ENCODE data around the gene KCNK1.

Gene KCNK1

GRCh38 chr1:233613252-233614172 lies at the start of gene KCNK1:
Gene KCNK1 (plus strand): TSS chr1:233614106. CDS start chr1:233614172, 66 bp downstream.
- no peak for DNase-seq (ENCODE audit: low spot score)

GRCh38 chr1:233565313-233565712 lies 48.6 kb upstream of the KCNK1 start:
- DNase-seq (ENCODE audit: low spot score), result no peak

DNA sequence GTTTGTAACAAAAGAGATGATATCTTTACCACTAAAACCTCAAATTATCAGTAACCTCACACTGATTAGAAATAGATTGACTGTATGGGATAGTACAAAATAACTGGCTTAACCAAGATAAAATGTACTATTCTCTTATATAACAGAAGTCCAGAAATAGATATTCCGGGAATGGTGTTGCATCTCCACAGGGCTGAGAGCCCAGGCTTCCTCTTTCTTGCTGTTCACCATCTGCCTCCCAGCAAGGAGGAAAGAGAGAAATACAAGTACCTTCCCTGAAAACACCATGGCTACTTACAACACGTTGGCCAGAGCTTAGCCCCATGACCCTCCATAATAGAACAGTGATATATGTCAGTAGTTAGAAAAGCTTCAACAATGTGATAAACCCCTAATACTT lies 47.0 kb upstream of the KCNK1 start:
- no peak for DNase-seq (ENCODE audit: low spot score)

- DNase-seq (ENCODE audit: low spot score), result no peak
These were observed 44.3 kb upstream of the KCNK1 start for GRCh38 chr1:233569636-233570035.

DNA sequence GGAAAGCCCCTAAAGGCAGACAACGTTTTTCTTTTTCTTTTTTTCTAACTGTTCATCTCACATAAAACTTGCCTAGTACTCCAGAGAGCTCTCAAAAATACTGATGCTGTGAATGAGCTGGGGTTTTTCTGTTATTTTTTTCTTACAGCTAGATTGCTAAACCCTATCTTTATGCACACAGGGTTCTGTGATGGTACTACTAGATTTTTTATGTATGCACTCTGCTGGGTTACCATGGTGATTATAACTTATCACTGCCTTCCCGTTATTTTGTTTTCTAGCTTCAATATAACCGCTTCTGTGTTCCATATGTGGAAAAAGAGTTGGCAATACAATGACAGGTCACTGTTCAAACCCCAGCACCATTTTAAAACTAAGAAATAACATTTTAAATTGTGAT lies 43.7 kb upstream of the KCNK1 start:
- no peak for DNase-seq (ENCODE audit: low spot score)

DNA sequence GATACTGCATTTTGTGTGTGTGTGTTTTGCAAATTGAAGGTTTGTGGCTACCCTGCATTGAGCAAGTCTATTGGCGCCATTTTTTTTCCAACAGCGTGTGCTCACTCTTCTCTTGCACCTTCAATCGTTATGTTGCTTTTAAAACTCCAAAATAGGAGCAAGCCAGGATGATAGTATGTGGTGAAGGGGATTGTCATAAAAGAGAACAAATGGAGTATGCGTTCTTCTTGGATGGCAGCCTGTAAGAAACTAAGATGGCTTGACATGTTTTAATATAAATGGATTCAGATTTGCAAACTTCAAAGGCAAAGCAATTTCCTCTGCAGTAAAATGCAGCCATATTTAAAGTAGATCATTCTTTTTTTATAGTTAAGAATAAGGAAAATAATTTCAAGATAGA lies 43.2 kb upstream of the KCNK1 start:
- no peak for DNase-seq (ENCODE audit: low spot score)

GRCh38 chr1:233572896-233573295 lies 41.0 kb upstream of the KCNK1 start:
- DNase-seq (ENCODE audit: low spot score), result no peak

DNA sequence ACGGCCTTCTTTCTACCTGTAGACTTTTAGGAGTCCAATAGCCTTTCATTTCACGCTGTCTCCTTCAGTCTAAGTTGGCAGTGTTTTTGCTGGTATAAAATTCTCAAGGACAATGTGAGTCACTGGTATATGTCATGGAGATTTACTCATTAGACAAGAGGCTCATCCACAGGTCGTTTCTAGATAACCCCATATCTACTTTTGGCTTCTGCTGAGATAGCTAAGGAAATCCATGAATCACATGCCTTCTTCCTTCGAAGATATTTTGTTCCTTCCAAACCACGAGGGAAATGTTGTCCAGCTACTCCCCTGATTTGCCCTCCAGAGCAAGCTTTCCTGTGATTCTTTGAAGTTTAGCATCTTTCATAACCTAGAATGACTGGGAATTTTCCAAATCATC lies 38.5 kb upstream of the KCNK1 start:
- DNase-seq (ENCODE audit: low spot score), result no peak

DNA sequence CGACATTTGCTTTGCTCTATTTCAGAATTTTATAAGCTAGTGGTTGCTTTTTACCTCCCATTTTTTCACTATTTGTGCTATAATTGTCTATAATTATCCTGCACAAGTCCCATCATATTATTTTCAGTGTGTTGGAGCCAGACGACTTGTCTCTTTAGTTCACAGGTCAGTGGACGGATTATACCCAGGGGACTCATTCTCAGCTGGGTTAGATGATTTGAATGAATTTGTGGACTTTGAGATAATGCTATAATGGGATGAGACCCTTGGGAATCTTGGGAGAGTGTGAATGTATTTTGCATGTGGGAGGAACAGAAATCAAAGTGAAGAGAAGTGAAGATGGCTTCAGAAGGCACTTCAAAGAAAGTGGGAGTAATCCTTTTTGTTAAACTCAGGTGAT lies 31.5 kb upstream of the KCNK1 start:
- no peak for DNase-seq (ENCODE audit: low spot score)

- DNase-seq (ENCODE audit: low spot score), result no peak
These were observed 29.5 kb upstream of the KCNK1 start for GRCh38 chr1:233584376-233584775.

DNA sequence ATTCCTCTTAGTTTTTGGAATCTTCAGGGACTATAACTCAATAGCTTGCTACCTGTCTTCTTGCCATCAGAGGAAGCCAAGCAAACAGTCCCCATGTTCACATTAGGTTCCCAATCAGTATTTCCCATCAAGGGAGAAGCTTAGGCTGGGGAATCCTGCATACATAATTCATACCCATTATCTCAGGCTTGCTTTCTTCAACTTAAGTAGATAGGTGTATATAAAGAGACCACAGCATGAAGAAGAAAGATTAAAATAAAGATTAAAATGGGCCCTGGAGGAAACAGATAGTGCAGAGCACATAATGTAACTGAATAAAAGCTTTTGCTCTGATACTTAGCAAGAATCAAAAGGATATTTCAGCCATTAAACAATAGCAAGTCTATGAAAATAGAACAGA lies 29.0 kb upstream of the KCNK1 start:
- DNase-seq (ENCODE audit: low spot score), result no peak

- no peak for DNase-seq (ENCODE audit: low spot score)
These were observed 27.6 kb upstream of the KCNK1 start for GRCh38 chr1:233586301-233586700.

- DNase-seq (ENCODE audit: low spot score), result no peak
These were observed 26.7 kb upstream of the KCNK1 start for GRCh38 chr1:233587196-233587595.

DNA sequence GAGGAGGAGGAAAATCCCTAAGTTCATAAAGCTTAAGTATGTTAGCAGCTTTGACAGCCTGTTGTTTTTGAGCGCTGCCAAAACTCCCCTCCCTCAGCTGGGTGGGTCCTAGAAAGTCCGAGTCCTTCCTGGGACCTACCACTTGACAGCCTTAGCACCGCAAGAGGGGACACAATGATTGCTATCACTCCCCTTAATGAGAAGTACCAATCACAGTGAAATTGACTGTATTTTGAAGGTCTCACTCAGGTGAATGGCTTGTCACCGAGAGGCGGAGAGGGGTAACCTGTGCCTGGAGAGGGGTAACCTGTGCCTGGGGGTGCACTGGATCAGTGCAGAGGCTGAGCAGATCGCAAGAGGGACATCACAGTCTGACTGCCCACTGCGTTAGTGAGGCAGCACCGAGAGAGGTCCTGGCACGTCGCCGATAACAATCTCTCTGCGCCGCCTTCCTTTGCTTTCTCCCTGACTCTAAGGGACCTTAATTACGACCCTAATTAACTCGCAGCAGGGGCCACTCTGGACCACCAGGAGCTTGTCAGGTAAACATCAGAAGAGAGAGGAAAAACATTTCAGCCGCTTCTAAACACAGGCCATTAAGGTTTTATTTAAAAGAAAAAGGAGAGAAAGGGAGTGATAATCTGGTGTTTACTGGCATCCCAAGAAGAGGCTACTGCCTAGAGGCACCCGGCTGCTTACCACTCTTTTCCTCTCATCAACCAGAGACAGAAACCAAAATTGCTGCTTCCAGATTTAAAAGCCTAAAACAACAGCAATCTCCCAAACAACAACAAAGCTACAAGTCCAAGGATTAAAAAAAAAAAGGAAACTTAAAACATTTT lies 25.7 kb upstream of the KCNK1 start:
- no peak for DNase-seq (ENCODE audit: low spot score)

DNA sequence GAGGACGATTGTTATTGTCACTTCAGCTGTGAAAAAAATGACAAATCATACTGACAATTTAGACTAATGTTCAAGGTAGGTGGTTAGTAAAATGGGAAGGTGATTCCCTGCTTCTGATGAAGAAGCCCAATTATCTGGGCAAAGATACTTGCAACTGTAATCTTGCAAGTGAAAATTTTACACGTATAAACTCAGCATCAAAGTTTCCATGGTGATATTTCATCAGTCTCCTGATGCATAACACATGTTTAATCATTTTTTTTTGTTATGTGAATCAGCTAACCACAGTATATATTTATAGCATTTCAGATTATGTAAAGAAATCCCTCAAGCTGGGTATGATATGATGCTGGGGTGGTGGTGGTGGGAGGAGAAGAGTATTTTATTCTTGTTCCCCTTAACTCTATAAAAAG lies 16.4 kb upstream of the KCNK1 start:
- DNase-seq (ENCODE audit: low spot score), result no peak

GRCh38 chr1:233598891-233599541 lies 14.9 kb upstream of the KCNK1 start:
- no peak for DNase-seq (ENCODE audit: low spot score)

DNA sequence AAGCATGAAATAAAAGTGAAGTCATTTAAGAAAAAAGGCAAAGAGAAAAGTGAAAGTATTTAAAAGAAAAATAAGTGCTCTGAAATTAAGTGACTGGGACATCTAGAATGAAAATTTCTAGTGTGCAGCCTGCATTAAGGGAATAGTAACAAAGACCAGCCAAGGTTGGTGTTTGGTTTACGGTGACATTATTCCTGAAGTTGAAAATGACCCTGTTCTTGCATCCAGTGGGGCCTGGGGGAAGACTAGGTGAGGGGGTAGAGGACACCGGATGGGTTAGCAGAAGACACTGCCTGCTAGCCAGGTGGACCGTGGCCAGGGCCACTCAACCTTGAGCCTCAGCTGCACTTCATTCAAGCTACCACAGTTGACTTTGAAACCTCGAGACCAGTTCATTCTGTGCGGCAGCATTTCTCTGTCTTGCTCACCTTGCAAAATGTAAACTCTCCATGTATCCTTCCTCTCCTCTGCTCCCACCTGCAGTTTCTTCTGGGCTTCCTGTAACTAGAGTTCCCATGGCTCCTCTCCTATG lies 14.3 kb upstream of the KCNK1 start:
- DNase-seq (ENCODE audit: low spot score), result no peak

DNA sequence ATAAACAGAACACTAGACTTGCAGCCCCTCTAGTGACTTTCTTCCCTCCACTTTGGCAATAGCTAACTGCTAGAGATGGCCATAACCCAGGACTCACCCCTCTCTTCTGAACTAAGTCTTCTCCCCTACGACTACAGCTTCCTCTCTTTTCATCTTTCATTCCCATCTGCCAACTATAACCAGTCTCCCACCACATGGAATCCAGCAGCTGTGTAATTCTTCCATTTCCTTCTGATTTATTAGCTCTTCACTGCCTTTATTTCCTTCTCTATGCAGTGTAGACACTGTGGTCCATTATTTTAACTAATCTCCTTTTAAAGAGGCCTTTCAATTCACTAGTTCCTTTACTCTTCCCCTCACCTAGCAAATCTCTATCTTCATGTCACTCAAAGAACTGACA lies 13.4 kb upstream of the KCNK1 start:
- DNase-seq (ENCODE audit: low spot score), result no peak

- DNase-seq (ENCODE audit: low spot score), result no peak
These were observed 10.4 kb upstream of the KCNK1 start for GRCh38 chr1:233603478-233603877.

GRCh38 chr1:233605205-233605604 lies 8.7 kb upstream of the KCNK1 start:
- no peak for DNase-seq (ENCODE audit: low spot score)

DNA sequence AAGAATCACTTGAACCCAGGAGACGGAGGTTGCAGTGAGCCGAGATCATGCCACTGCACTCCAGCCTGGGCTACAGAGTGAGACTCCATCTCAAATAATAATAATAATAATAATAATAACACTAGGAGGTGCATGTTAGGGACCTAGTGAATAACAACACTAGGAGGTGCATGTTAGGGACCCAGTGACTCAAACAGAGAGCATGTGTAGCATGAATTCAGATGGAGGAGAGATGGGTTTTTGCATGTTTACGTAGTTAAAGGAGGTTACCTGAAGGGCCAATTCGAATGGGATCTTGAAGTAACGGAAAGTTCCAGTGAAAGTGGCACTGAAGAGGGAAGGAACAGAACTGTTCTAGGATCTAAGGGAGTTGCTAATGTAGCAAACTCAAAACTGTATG lies 7.1 kb upstream of the KCNK1 start:
- DNase-seq (ENCODE audit: low spot score), result no peak

All from germinal center (tissue), 1 donor.